Karpas-422 (cell line): Measurements from ENCODE around the gene RWDD4. TPM values are rescaled to one million over a fixed set of nuclear protein-coding genes. Genes with fewer than 3 reads are reported as not detected.

Experiments used
- DNase-seq: peaks from one replicate; pipeline ENCODE4 v3.0.0-alpha.2; 2015
- H2AFZ ChIP-seq: fragments of 200-600 bp; sonication (generic); 2 replicates; pipeline ENCODE4 v1.6.1; 2014; ENCODE audit warnings: antibody characterized with exemption, low read length, mixed read lengths
- H3K27ac ChIP-seq: fragments of 200-600 bp; sonication (generic); 2 replicates; pipeline ENCODE4 v1.5.1; 2014; ENCODE audit warnings: mild to moderate bottlenecking, low read length, moderate library complexity
- H3K27me3 ChIP-seq: fragments of 200-600 bp; sonication (generic); 2 replicates; pipeline ENCODE4 v1.6.1; 2014; ENCODE audit warnings: low read length, mixed read lengths
- H3K36me3 ChIP-seq: fragments of 200-600 bp; sonication (generic); 2 replicates; pipeline ENCODE4 v1.6.1; 2014; ENCODE audit warnings: low read length, mixed read lengths; ENCODE audit not compliant: insufficient read depth
- H3K4me1 ChIP-seq: fragments of 200-600 bp; sonication (generic); 2 replicates; pipeline ENCODE4 v1.6.1; 2014; ENCODE audit warnings: mild to moderate bottlenecking, low read length, mixed read lengths
- H3K4me2 ChIP-seq: fragments of 200-600 bp; sonication (generic); 2 replicates; pipeline ENCODE4 v1.6.1; 2014; ENCODE audit warnings: low read length, low read depth, mild to moderate bottlenecking; ENCODE audit not compliant: poor library complexity, severe bottlenecking
- H3K4me3 ChIP-seq: fragments of 200-600 bp; sonication (generic); 2 replicates; pipeline ENCODE4 v1.5.1; 2014; ENCODE audit warnings: mild to moderate bottlenecking, antibody characterized with exemption, low read length, mixed read lengths
- H3K79me2 ChIP-seq: fragments of 200-600 bp; sonication (generic); 2 replicates; pipeline ENCODE4 v1.6.1; 2014; ENCODE audit warnings: mild to moderate bottlenecking, low read length, mixed read lengths
- H3K9ac ChIP-seq: fragments of 200-600 bp; sonication (generic); 2 replicates; pipeline ENCODE4 v1.6.0; 2014; ENCODE audit warnings: low read length
- H3K9me2 ChIP-seq: fragments of 200-600 bp; sonication (generic), shearing (Covaris generic); replicated peaks from 2 replicates; pipeline ENCODE4 v1.6.0; 2014; ENCODE audit warnings: mild to moderate bottlenecking, low read length, moderate library complexity; ENCODE audit not compliant: insufficient read depth
- H3K9me3 ChIP-seq: fragments of 300-700, 200-600 bp; sonication (generic); 2 replicates; pipeline ENCODE4 v1.6.1; 2014; ENCODE audit warnings: low read length, mixed read lengths
- H4K20me1 ChIP-seq: fragments of 200-600 bp; sonication (generic); 2 replicates; pipeline ENCODE4 v1.6.1; 2014; ENCODE audit warnings: mild to moderate bottlenecking, antibody characterized with exemption, low read length, low read depth; ENCODE audit not compliant: insufficient read depth
- small RNA-seq: library from RNA; depleted of rRNA; stranded (forward); fragments of <200 nt; gene quantifications from one replicate; pipeline ENCODE3, GENCODE V24; 2014
- total RNA-seq: library from RNA; depleted of rRNA; stranded (reverse); fragments of >200 nt; shearing (Covaris generic); gene quantifications from 2 replicates; pipeline ENCODE4 v1.2.3, GENCODE V29; 2014; ENCODE audit warnings: low replicate concordance; rRNA removed

The RWDD4 gene
- total RNA-seq, 1 experiment from 2014 or later, result 16.9 TPM

DNA sequence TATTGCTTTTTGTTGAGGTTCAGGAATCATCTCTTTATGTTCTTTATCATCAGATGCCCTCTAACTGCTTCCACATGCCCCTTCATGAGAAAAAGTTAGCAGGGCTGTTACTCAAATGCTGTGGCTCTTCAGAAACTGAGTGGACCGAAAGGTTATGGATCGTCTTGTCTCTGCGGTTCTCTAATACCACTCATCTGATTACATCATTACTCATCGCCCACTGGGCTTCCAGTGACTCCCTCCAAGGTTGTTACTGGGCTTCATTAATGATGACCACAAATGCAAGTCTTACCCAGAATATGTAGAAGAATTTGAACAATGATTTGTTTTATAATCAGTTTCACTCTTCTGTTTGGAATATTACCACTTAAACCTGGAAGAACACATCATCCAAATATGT, 67.7 kb downstream of the RWDD4 start:
- H3K9me2 ChIP-seq, result no peaks in the 10 kb centered on the region
- no peaks in the 10 kb centered on the region for H3K79me2 ChIP-seq
- no peak overlapping the region for H3K27ac ChIP-seq
- no peak overlapping the region for H3K4me3 ChIP-seq
- no peak for DNase-seq
- H3K4me2 ChIP-seq, result no peak overlapping the region
- H3K9ac ChIP-seq, result no peak overlapping the region
- no peak overlapping the region for H2AFZ ChIP-seq
- H3K9me3 ChIP-seq, result no peaks in the 10 kb centered on the region
- H3K4me1 ChIP-seq, result no peaks in the 10 kb centered on the region
- no peaks in the 10 kb centered on the region for H3K27me3 ChIP-seq
- no peaks in the 10 kb centered on the region for H4K20me1 ChIP-seq
- H3K36me3 ChIP-seq, result no peaks in the 10 kb centered on the region

Small RNA genes lying within 50 kb of the gene (small RNA-seq; reads per million reads assigned to genes)
- gene RNU6-1053P, result not detected
- gene RNU6-335P, result not detected
- gene RNU6-479P, result not detected

Other genes starting within 250 kb of the RWDD4 start
- gene CDKN2AIP, start 214.5 kb downstream of the RWDD4 start, total RNA-seq, result 11.1 and 16.8 TPM in 2 replicates
- gene ING2, start 154.1 kb downstream of the RWDD4 start, total RNA-seq, result 5.4 and 7.5 TPM in 2 replicates
- 32.5 and 34.5 TPM in 2 replicates for gene TRAPPC11, start 108 bp upstream of the RWDD4 start, total RNA-seq
- not detected in 2 replicates for gene STOX2, start 246.1 kb upstream of the RWDD4 start, total RNA-seq